Naive thymus-derived CD8-positive, alpha-beta T cell (primary cell): ENCODE measurements around the gene FAM177A1. TPM values are rescaled to one million over a fixed set of nuclear protein-coding genes. Genes with fewer than 3 reads are reported as not detected.
"Not testable (repeated sequence)": the region's sequence is repeated elsewhere in the genome, so short reads cannot be mapped to it uniquely, and the experiment has no call there.

Source experiments
- ATAC-seq, 2 donors: fragments of 150-1000 bp; cut with Tn5 transposase in 1 of 2; sonication (Bioruptor Pico), chemical (Tn5 transposase) in 1 of 2; 1 replicate in 1 of 2; 2 replicates in 1 of 2; pipeline ENCODE4 v1.10.0; 2021; ENCODE audit warnings: mild to moderate bottlenecking in 2 of 2, moderate library complexity in 2 of 2
- POLR2A ChIA-PET: fragments of 350-600 bp; sonication (Branson Sonifier 250); formaldehyde crosslinking; loops from one replicate; lab custom pipeline; 2021; ENCODE audit warnings: antibody characterized with exemption; lab: Charles Lee
- DNase-seq, 10 donors: peaks; one replicate each; pipeline versions ENCODE4 v3.0.0 to v3.0.0-alpha.2; 2020 to 2022
- H3K27ac Mint-ChIP-seq, 10 donors: one replicate each; pipeline ENCODE4 v1.8.0; 2020 to 2022; ENCODE audit warnings: mild to moderate bottlenecking in 10 of 10, mixed read lengths in 10 of 10, moderate library complexity in 4 of 10, inconsistent platforms in 1 of 10
- H3K27me3 Mint-ChIP-seq, 5 donors: one replicate each; pipeline ENCODE4 v1.8.0; 2021 to 2022; ENCODE audit warnings: mixed read lengths in 5 of 5
- H3K36me3 Mint-ChIP-seq, 3 donors: one replicate each; pipeline ENCODE4 v1.8.0; 2020 to 2022; ENCODE audit warnings: mixed read lengths in 3 of 3, mild to moderate bottlenecking in 2 of 3, inconsistent platforms in 1 of 3
- H3K4me1 Mint-ChIP-seq, 4 donors: one replicate each; pipeline ENCODE4 v1.8.0; 2021 to 2022; ENCODE audit warnings: mixed read lengths in 4 of 4
- H3K4me3 Mint-ChIP-seq, 10 donors: one replicate each; pipeline ENCODE4 v1.8.0; 2020 to 2022; ENCODE audit warnings: mild to moderate bottlenecking in 10 of 10, mixed read lengths in 10 of 10, moderate library complexity in 6 of 10, inconsistent platforms in 1 of 10
- H3K9me3 Mint-ChIP-seq, 9 donors: one replicate each; pipeline ENCODE4 v1.8.0; 2020 to 2022; ENCODE audit warnings: mixed read lengths in 9 of 9, mild to moderate bottlenecking in 3 of 9, inconsistent platforms in 1 of 9, moderate library complexity in 1 of 9
- polyA plus RNA-seq, 3 donors: library from polyadenylated mRNA; unstranded; fragments of 300-500 nt; fragmentation: Illumina TruSeq; gene quantifications; one replicate each; pipeline ENCODE4 v1.2.3, GENCODE V29; 2021
- total RNA-seq, 8 experiments: library from RNA in 2 of 8; stranded (reverse) in 2 of 8; gene quantifications; one replicate each; pipeline ENCODE4 v1.2.3 and lab custom pipeline; 2021 to 2026

The FAM177A1 gene, protein sequence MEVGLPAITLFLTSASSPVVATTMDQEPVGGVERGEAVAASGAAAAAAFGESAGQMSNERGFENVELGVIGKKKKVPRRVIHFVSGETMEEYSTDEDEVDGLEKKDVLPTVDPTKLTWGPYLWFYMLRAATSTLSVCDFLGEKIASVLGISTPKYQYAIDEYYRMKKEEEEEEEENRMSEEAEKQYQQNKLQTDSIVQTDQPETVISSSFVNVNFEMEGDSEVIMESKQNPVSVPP
- total RNA-seq: 10 to 100 TPM; 36.5 TPM
- polyA plus RNA-seq: 10 to 100 TPM; 32.6 to 59.8 (median 41.0) TPM
- total RNA-seq (lab: John Stamatoyannopoulos, UW): 21.3 to 61.9 (median 24.5) reads per million in 6 experiments

DNA sequence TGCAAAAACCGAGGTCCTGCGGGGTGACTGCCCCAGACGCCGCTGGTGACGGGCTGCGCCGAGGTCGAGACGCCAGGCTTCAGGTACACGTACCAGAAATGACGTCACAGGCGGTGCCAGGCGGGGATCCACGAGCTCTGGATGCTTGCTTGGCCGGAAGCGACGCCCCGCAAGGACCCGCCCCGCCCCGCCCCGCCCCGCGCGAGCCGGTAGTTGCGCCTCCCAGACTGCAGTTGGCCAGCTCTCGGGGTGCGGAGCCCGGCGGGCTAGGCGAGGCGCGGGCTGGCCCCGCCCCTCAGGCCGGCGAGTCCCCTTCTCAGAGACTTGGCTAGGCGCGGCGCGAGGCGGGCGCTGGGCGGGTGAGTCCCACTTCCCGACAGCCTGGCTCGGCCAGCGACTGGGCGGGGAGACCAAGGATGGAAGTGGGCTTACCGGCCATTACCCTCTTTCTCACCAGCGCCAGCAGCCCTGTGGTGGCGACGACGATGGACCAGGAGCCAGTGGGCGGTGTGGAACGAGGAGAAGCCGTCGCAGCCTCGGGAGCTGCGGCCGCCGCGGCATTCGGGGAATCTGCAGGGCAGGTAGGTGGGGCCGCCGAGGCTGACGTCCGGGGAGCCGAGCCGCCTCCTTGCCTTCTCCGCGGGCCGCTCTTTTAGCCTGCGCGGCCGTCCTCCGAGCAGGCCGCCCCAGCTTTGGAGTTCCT lies at the start of gene FAM177A1:
Gene FAM177A1 (plus strand): TSS at position 225 of the 703 bp plus-strand sequence. CDS start 192 bp downstream, at position 417.
- peak; percentile 93 to 100 (median 99) for DNase-seq
- Mint-ChIP-seq H3K27ac (peak within 1 kb of the TSS; percentile 98 to 100 (median 99)), H3K36me3 (peaks cover 0 to 14% (median 0%) of the 10 kb centered on the region in 3 donors), H3K9me3 (no peaks in the 10 kb centered on the region), H3K27me3 (no peaks in the 10 kb centered on the region), H3K4me3 (peak within 1 kb of the TSS; percentile 83 to 98 (median 96)), H3K4me1 (peaks cover 5 to 33% (median 30%) of the 10 kb centered on the region in 4 donors)
- POLR2A ChIA-PET: interaction anchor here (0.6 to 3.9 kb wide), 18 partner anchors 11 to 477 kb away, joined by 3 to 56 read pairs (median 4); partner anchors contain the start of genes BAZ1A, NFKBIA, PPP2R3C and PRORP
- peak; percentile 81 to 89 for ATAC-seq

DNA sequence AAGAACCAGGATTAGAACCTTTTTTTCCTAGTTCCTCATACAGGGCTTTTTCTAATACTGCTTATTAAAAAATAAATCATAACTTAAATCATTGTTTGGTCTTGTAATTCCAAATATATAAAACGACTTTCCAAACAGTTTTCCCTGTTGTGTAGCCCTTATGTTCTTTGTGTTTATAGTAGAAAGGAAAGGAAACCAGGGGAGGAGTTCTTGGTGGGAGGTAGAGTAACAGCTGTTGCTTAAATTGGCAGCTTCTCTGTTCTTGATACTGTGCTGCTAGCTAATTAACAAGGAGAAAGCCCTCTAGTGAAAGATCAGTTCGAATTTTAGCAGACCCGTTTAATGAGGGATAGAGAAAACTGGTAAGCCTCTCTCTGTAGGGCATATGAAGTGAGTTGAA lies 48.3 kb upstream of the FAM177A1 start:
- H3K27me3 Mint-ChIP-seq: no peaks in the 10 kb centered on the region
- POLR2A ChIA-PET: no interaction called here
- DNase-seq (no peak), ATAC-seq (no peak)
- no peaks in the 10 kb centered on the region for H3K9me3 Mint-ChIP-seq
- H3K27ac Mint-ChIP-seq: peak overlapping the region in 4 of 10 donors; percentile 21 to 73 (median 38)
- no peak overlapping the region for H3K4me3 Mint-ChIP-seq
- H3K36me3 Mint-ChIP-seq: peaks cover 0 to 49% (median 15%) of the 10 kb centered on the region in 3 donors
- H3K4me1 Mint-ChIP-seq: peaks cover 7 to 24% (median 16%) of the 10 kb centered on the region in 4 donors

DNA sequence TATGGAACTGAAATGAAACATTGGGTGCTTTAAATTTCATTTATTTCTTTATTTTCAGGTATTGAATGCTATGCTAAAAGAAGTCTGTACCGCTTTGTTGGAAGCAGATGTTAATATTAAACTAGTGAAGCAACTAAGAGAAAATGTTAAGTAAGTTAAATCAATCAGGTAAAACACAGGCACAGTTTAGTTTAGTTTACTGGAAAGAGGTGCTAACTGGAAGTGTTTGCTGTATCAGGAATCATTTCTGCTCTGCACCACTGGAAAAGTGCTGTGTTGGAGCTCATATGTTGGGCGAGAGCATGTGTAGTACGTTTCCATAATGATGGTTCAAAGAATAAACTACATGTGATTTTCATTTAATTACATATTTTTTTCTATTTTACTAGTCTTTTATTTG lies 46.6 kb upstream of the FAM177A1 start:
- Mint-ChIP-seq H3K9me3 (no peaks in the 10 kb centered on the region), H3K27me3 (no peaks in the 10 kb centered on the region), H3K4me3 (no peak overlapping the region), H3K27ac (peak overlapping the region in 2 of 10 donors; percentile 23 to 48), H3K4me1 (peaks cover 3 to 19% (median 10%) of the 10 kb centered on the region in 4 donors), H3K36me3 (peaks cover 0 to 62% (median 15%) of the 10 kb centered on the region in 3 donors)
- POLR2A ChIA-PET: no interaction called here
- ATAC-seq (no peak), DNase-seq (no peak)

DNA sequence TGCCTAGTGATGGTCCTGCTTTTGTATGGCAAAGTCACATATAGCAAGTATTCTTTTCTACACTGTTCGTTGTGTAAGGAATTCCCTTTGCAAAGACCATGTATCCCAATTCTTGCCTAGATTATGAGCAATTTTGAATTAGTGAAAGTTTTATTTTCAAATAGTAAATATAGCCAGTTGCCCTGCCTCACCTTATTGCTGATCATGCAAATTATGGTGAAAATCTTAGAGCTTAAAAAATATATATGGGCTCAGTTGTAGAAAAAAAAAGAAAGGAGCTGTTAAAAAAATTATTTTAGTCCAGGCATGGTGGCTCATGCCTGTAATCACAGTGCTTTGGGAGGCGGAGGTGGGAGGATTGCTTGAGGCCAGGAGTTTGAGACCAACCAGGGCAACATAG lies 44.5 kb upstream of the FAM177A1 start:
- no peak for DNase-seq
- peaks cover 0 to 4% (median 2%) of the 10 kb centered on the region in 4 donors for H3K4me1 Mint-ChIP-seq
- H3K9me3 Mint-ChIP-seq: no peaks in the 10 kb centered on the region
- H3K27me3 Mint-ChIP-seq: no peaks in the 10 kb centered on the region
- peaks cover 0 to 77% (median 15%) of the 10 kb centered on the region in 3 donors for H3K36me3 Mint-ChIP-seq
- ATAC-seq: no peak
- POLR2A ChIA-PET: no interaction called here
- no peak overlapping the region for H3K4me3 Mint-ChIP-seq
- peak overlapping the region in 1 of 10 donors; percentile 47 for H3K27ac Mint-ChIP-seq

DNA sequence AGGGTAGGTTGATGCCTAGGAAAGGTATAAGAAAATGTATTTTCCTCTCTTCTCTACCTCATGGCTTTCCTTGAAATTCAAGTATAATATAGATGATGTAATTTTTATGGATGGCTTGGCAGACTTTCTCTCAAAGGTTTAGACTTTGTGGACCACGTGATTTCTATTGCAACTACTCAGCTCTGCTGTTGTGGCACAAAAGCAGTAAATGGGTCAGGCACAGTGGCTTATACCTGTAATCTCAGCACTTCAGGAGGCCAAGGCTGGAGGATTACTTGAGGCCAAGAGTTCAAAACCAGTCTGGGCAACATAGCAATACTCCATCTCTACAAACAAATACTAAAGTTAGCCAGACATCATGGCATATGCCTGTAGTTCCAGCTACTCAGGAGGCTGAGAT lies 41.2 kb upstream of the FAM177A1 start:
- Mint-ChIP-seq H3K4me3 (no peak overlapping the region), H3K4me1 (peaks cover 0 to 2% (median 0%) of the 10 kb centered on the region in 4 donors), H3K9me3 (no peaks in the 10 kb centered on the region), H3K27me3 (no peaks in the 10 kb centered on the region), H3K27ac (peak overlapping the region in 2 of 10 donors; percentile 3 to 52), H3K36me3 (peaks cover 0 to 80% (median 11%) of the 10 kb centered on the region in 3 donors)
- DNase-seq: no peak
- POLR2A ChIA-PET: no interaction called here
- ATAC-seq: no peak

DNA sequence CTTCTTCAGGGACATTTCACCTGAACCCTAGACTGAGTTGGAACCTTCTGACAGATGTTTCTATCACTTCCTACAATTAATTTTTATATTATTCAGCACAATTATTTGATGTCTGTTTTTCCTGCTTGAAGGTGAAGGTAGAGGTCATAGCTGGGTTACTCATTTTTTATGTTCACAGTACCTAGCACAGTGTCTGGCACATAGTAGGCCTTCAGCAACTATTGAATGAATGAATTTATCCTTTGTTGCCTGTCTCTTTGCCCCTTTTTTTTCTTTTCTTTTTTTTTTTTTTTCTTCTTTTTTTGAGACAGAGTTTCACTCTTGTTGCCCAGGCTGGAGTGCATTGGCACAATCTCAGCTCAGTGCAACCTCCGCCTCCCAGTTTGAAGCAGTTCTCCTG lies 29.5 kb upstream of the FAM177A1 start:
- H3K27ac Mint-ChIP-seq: peak overlapping the region in 4 of 10 donors; percentile 18 to 81 (median 54)
- H3K4me1 Mint-ChIP-seq: peaks cover 0 to 6% (median 0%) of the 10 kb centered on the region in 4 donors
- DNase-seq: no peak
- no peaks in the 10 kb centered on the region for H3K27me3 Mint-ChIP-seq
- no peak overlapping the region for H3K4me3 Mint-ChIP-seq
- peaks cover 0 to 89% (median 36%) of the 10 kb centered on the region in 3 donors for H3K36me3 Mint-ChIP-seq
- H3K9me3 Mint-ChIP-seq: no peaks in the 10 kb centered on the region
- no peak for ATAC-seq
- POLR2A ChIA-PET: no interaction called here

DNA sequence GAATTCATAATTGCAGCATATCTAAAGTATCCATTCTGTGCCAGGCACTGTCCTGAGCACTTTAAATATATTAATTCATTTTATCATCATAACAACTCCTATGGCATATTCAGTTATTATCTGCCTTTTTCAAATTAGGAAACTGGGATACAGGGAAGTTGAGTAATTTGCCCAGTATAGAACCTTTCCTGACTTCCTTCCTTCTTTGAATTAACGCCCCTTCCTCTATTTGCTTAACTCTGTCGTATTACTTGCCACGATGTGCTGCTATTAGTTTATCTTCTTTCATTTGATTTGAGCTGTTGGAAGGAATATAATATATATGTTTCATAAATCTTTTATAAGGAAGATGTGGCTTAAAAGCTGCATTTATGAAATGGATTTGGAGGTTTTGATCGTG lies 25.4 kb upstream of the FAM177A1 start:
- Mint-ChIP-seq H3K4me1 (peaks cover 0 to 6% (median 0%) of the 10 kb centered on the region in 4 donors), H3K27me3 (no peaks in the 10 kb centered on the region), H3K9me3 (no peaks in the 10 kb centered on the region), H3K27ac (peak overlapping the region in 4 of 10 donors; percentile 6 to 58 (median 18)), H3K36me3 (peaks cover 0 to 88% (median 29%) of the 10 kb centered on the region in 3 donors), H3K4me3 (no peak overlapping the region)
- no peak for DNase-seq
- POLR2A ChIA-PET: no interaction called here
- no peak for ATAC-seq

DNA sequence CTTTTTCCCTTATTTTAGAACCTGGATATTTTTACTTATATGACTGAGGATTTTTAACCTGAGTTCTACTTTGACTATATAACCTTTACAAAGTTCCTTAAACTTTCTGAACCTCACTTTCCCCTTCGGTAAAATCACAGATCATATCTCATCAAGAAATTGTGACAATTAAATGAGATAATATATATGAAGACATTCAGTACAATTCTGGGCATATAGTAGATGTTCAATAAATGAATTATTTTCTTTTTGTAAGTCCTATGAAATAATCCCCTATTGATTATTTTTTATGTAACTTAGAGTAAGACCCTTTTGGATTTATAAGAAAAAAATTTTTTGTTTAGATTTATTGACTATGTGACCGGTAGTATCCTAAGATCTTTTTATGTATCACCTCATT lies 17.6 kb upstream of the FAM177A1 start:
- no peak for ATAC-seq
- no peak overlapping the region for H3K27ac Mint-ChIP-seq
- POLR2A ChIA-PET: no interaction called here
- DNase-seq: no peak
- H3K9me3 Mint-ChIP-seq: peaks cover 0 to 5% (median 1%) of the 10 kb centered on the region in 9 donors
- no peaks in the 10 kb centered on the region for H3K27me3 Mint-ChIP-seq
- H3K4me1 Mint-ChIP-seq: no peaks in the 10 kb centered on the region
- H3K4me3 Mint-ChIP-seq: no peak overlapping the region
- peaks cover 9 to 81% (median 26%) of the 10 kb centered on the region in 3 donors for H3K36me3 Mint-ChIP-seq

DNA sequence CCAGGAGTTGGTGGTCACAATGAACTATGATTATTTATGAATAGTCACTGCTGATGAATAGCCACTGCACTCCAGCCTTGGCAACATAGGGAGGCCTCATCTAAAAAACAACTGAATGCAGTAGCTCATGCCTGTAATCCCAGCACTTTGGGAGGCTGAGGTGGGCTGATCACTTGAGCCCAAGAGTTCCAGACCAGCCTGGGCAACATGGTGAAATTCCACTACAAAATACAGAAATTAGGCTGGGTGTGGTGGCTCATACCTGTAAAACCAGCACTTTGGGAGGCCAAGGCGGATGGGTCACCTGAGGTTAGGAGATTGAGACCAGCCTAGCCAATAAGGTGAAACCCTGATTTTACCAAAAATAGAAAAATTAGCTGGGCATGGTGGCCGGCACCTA lies 13.5 kb upstream of the FAM177A1 start:
- H3K4me1 Mint-ChIP-seq: no peaks in the 10 kb centered on the region
- H3K27ac Mint-ChIP-seq: no peak overlapping the region
- POLR2A ChIA-PET: interaction anchor here (0.6 kb wide), 1 partner anchor 39 kb away, joined by 3 read pairs; no protein-coding TSS in a partner anchor
- DNase-seq (no peak), ATAC-seq (no peak)
- H3K9me3 Mint-ChIP-seq: peaks cover 0 to 30% (median 12%) of the 10 kb centered on the region in 9 donors
- peaks cover 26 to 63% (median 43%) of the 10 kb centered on the region in 3 donors for H3K36me3 Mint-ChIP-seq
- no peaks in the 10 kb centered on the region for H3K27me3 Mint-ChIP-seq
- no peak overlapping the region for H3K4me3 Mint-ChIP-seq

DNA sequence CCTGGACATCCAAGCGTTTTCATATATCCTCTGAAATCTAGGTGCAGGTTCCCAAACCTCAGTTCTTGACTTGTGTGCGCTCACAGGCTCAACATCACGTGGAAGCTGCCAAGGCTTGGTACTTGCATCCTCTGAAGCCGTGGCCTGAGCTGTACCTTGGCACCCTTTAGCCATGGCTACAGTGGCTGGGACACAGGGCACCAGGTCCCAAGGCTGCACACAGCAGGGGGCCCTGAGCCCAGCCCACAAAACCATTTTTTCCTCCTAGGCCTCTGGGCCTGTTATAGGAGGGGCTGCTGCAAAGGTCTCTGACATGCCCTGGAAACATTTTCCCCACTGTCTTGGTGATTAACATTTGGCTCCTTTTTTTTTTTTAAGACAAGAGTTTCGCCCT lies 11.6 kb upstream of the FAM177A1 start:
- Mint-ChIP-seq H3K4me3 (peak overlapping the region in 1 of 10 donors; percentile 3), H3K4me1 (no peaks in the 10 kb centered on the region), H3K27me3 (no peaks in the 10 kb centered on the region), H3K36me3 (peaks cover 21 to 47% (median 36%) of the 10 kb centered on the region in 3 donors), H3K27ac (no peak overlapping the region), H3K9me3 (peaks cover 0 to 30% (median 12%) of the 10 kb centered on the region in 9 donors)
- no peak for ATAC-seq
- DNase-seq: no peak
- POLR2A ChIA-PET: no interaction called here

DNA sequence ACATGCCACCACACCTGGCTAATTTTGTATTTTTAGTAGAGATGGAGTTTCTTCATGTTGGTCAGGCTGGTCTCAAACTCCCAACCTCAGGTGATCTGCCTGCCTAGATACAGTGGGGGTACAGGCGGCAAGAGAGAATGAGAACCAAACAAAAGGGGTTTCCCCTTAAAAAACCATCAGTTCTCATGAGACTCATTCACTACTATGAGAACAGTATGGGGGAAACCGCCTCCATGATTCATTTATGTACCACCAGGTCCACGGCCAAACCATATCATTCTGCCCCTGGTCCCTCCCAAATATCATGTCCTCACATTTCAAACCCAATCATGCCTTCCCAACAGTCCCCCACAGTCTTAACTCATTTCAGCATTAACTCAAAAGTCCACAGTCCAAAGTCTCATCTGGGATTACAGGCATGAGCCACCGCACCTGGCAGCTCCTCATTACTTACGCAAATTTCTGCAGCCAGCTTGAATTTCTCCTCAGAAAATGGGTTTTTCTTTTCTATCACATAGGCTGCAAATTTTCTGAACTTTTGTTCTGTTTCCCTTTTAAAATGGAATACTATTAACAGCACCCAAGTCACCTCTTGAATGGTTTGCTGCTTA lies 11.0 kb upstream of the FAM177A1 start:
- H3K4me1 Mint-ChIP-seq, POLR2A ChIA-PET, ATAC-seq, H3K27me3 Mint-ChIP-seq, DNase-seq, H3K4me3 Mint-ChIP-seq: not testable (repeated sequence)
- H3K27ac Mint-ChIP-seq: peak overlapping the region in 2 of 10 donors; percentile 21 to 70
- peaks cover 0 to 30% (median 12%) of the 10 kb centered on the region in 9 donors for H3K9me3 Mint-ChIP-seq
- peaks cover 21 to 41% (median 33%) of the 10 kb centered on the region in 3 donors for H3K36me3 Mint-ChIP-seq

DNA sequence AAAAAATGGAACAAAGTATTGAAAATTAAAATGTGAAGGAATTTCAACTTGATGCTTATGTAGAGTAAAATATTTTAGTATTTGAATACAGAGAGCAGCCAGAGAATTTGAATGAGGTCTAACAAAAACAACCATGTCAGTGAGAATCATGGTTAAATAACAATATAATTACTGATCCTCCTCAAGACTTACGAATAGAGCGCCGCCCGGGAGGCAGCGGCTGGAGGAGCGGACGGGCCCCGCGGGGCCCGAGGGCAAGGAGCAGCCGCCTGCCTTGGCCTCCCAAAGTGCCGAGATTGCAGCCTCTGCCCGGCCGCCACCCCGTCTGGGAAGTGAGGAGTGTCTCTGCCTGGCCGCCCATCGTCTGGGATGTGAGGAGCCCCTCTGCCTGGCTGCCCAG lies 7.8 kb upstream of the FAM177A1 start:
- Mint-ChIP-seq H3K9me3 (peaks cover 0 to 27% (median 11%) of the 10 kb centered on the region in 9 donors), H3K36me3 (peaks cover 18 to 21% (median 19%) of the 10 kb centered on the region in 3 donors)
- POLR2A ChIA-PET, ATAC-seq, H3K4me3 Mint-ChIP-seq, H3K27me3 Mint-ChIP-seq, H3K4me1 Mint-ChIP-seq, H3K27ac Mint-ChIP-seq, DNase-seq: not testable (repeated sequence)
